Fibroblast of pulmonary artery (primary cell): Measurements from ENCODE around the gene JTB.
A peak's percentile ranks its signal among the peaks of the same experiment; 100 is the strongest.
"Not testable (repeated sequence)": the region's sequence is repeated elsewhere in the genome, so short reads cannot be mapped to it uniquely, and the experiment has no call there.

Experiments used
- DNase-seq: peaks from one replicate; pipeline ENCODE4 v3.0.0-alpha.2; 2010; ENCODE audit warnings: low read depth
- H3K4me3 ChIP-seq: replicated peaks from 2 replicates; pipeline ENCODE4 v1.5.1; 2011; ENCODE audit warnings: low read depth, mild to moderate bottlenecking, control low read depth, low read length, moderate library complexity
- CTCF ChIP-seq: IDR thresholded peaks from 2 replicates; pipeline ENCODE4 v1.5.1; 2011; ENCODE audit warnings: mild to moderate bottlenecking, control low read depth, low read length, inconsistent platforms; ENCODE audit errors: missing control alignments

Gene JTB

GRCh38 chr1:153987621-153988020 is 10.1 kb upstream of the JTB start:
- no peak overlapping the region for H3K4me3 ChIP-seq
- DNase-seq: no peak
- TF ChIP-seq CTCF: no peak

GRCh38 chr1:153985941-153986761 is 8.7 kb upstream of the JTB start, which contains the start of gene RAB13:
RAB13 (minus strand) TSS chr1:153986339; CDS start chr1:153986236, 103 bp downstream.
- peak within 1 kb of the TSS; percentile 70 for H3K4me3 ChIP-seq
- DNase-seq: peak; percentile 86
- no peak for TF ChIP-seq CTCF

- peak overlapping the region; percentile 70 for H3K4me3 ChIP-seq
- DNase-seq: peak; percentile 84
- TF ChIP-seq CTCF: no peak
Observed at GRCh38 chr1:153985341-153985912, 8.0 kb upstream of the JTB start.

GRCh38 chr1:153984123-153984894 is 6.8 kb upstream of the JTB start:
- H3K4me3 ChIP-seq: peak overlapping the region; percentile 70
- peak; percentile 26 for DNase-seq
- TF ChIP-seq CTCF: no peak

- not testable (repeated sequence) for DNase-seq, H3K4me3 ChIP-seq
Observed at GRCh38 chr1:153981735-153982134, 4.3 kb upstream of the JTB start.

GRCh38 chr1:153979091-153979490 is 1.6 kb upstream of the JTB start:
- not testable (repeated sequence) for DNase-seq, H3K4me3 ChIP-seq

- TF ChIP-seq CTCF: no peak
Observed at GRCh38 chr1:153978274-153978909, 918 bp upstream of the JTB start.

More at GRCh38 chr1:153978274-153978909, 918 bp upstream of the JTB start:
- peak overlapping the region; percentile 94 for H3K4me3 ChIP-seq
- no peak for DNase-seq
